GM21619 (cell line): ENCODE results near the gene HOXA9.

ENCODE experiments used
- ATAC-seq: cut with Tn5 transposase; IDR thresholded peaks from one replicate; pipeline ENCODE4 v1.9.1; 2021; ENCODE audit not compliant: unreplicated experiment

HOXA9 gene

DNA sequence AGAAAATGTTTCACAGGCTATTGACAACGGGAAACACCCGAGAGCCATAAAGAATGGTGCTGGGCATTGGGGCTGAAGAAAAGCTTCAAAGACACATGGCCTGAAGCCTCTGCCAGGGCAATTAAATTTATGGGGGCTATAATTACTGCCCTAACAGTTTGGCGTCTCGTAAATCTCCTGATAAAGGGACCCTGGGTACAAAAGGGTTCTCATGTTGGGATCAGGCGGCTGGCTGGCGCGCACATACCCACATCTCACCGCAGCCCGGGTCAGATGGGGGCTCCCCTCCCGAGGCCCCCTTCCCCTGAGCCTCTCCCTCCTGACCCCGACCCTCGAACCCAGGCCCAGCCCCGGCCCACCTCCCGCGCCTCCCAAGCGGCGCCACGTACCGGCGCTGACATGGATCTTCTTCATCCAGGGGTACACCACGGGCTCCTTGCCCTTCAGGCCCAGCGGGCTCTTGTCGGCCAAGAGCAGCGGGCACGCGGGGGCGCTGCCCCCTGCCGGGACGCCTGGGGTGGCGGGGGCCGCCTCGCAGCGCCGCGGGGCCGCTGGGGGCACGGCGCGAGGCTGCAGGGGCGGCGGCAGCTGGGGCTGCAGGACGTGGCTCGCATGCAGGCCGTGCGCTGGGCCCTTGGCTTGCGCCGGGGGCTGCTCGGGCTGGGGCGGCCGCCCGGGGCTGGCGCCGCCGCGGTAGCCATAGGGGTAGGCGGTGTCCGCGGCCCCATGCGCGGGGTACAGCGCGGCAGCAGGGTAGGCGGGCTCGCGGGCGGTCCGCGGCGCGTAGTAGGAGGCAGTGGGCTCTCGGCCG, 35.4 kb downstream of the HOXA9 start:
- ATAC-seq, result no peak

DNA sequence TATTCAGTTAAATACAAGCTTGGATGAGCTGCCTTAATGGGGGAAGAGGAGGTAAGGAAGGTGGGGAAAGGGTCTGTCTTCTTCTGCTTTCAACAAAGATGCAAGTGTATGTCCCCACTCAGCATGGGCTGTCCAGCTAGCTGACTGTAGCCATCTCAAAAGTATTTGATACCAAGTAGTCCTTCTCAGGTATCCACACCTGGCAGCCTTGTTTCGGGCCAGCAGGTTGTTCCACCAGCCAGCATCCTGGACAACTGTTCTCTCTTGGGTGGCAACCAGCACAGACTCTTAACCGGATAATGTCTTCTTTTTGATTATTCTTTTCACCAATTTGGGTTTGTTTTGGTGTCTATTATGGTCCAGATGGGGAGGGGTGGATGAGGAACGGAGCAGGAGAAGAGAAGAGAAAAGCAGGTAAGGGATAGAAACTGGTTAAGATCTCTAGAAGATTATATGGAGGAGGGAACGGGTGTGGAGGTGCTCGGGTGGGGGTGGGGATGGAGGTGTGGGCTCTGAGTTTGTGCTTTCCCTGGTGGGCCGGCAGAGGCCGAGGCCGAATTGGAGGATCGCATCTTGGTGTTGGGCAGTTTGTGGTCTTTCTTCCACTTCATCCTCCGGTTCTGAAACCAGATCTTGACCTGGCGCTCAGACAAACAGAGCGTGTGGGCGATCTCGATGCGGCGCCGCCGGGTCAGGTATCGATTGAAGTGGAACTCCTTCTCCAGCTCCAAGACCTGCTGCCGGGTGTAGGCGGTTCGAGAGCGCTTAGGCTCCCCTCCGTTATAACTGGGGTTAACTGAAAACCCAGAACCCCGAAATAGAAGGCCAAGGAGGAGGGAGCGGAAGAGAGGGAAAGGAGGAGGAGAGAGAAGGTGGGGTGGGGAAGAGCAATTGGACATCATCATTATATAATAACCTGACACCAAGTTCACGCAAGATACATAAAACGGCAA, 36.3 kb downstream of the HOXA9 start:
- ATAC-seq, result no peak

- ATAC-seq, result no peak
These were observed 37.3 kb downstream of the HOXA9 start for GRCh38 chr7:27128034-27128433.

GRCh38 chr7:27126596-27127327, 38.6 kb downstream of the HOXA9 start:
- no peak for ATAC-seq

GRCh38 chr7:27125986-27126394, 39.3 kb downstream of the HOXA9 start:
- ATAC-seq, result no peak

DNA sequence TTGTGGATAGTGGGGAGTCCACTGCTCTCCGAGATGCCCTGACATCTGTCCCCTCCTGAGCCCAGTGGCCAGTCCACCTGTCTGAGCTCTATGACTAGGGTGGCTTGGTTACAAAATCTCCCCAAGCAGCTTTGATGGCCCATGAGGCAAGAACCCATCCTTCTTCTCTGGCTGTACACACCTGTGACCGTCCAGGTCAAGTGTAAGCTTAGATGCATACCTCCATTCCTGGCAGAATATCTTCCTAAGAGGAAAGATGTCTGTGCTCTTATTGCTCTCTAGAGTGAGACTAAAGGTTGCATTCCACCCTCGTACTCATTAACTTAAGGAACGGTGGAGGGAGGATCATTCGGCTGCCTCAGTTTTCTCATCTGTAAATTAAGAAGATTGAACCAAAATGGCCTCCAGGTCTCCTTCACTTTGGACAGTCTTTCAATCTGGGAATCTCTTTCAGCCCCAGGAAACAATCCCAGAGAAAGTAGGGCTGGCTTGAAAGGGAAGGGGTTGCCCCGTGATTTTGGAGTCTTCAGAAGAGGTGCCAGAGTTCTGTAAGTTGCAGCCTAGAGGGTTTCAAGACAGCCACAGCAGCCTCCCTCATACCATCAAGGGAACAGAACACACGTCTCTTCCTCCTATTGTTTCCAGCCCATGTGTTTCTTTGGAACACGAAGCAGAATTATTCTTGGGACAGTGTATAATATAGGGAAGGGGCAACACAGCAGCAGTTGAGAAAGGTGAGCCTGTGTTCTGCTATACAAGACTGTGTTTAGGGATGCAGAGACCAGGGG, 40.2 kb downstream of the HOXA9 start:
- no peak for ATAC-seq

GRCh38 chr7:27124096-27124901, 41.0 kb downstream of the HOXA9 start:
- no peak for ATAC-seq

DNA sequence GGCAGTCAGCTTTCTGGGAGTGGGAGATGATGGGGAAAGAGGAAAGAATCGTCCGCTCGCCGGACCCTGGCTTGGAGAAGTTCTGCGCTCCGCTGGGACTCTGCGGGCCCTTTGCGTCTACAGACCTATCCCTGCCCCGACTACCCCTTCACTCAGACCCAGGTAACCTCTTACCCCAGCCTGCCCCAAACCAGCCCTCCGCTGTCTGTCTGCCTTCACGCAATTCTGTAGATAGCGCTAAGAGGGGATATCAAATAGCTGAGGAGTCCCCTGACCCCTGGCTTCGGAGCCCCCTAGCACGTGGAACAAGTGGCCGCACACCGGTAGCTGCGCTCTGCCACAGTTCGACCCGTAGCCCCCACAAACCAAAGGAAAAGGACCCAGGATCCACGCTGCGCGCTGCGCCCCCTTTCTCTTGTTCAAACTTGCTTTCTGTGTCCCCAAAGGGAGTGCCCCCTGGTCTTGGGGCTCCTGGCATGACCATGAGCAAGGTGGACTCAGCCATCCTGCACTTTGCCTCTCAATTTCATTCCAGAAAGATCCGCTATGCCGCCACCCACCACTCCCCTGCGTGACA, 41.8 kb downstream of the HOXA9 start:
- no peak for ATAC-seq

DNA sequence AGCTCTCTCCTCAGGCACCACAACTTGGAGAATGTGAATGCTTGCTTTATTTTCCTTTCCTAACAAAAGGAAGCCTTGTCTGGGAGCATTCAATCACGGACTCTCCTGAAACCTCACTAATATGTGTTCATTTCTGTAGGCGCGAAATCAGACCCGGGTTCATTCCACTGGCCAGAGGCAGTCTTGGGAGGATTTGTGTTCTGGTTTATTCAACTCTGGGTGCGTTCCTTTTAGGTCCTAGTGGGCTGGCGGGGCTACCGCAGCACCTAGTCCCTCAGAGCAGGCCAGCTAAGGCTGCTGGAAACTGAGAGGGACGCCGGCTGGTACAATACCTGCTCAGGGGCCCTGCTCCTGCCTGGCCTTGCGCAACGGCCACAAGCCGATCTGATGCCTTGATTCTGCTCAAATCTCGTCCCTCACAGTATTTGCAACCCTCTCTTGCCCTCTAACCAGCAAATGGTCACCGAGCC, 42.3 kb downstream of the HOXA9 start:
- no peak for ATAC-seq

GRCh38 chr7:27122077-27122910, 43.0 kb downstream of the HOXA9 start:
- no peak for ATAC-seq

DNA sequence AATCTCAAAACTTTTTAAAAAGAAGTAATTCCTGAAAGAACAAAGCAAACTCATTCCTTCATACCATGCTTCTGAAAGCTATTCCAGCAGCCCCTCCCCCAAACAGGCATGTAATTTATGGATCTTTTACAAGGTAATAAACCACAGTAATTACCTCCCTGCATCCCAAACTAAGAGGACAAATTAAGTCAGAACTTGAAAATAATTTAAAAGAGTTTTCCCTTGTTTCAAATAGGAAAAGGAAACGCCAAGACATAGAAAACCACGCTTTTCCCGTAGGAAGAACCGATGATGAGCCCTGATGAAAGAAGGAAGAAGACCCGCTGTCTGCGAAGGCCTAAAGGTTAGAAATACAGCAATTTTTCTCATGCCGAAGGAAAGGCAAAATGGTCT, 43.7 kb downstream of the HOXA9 start:
- no peak for ATAC-seq

GRCh38 chr7:27119412-27119911, 45.9 kb downstream of the HOXA9 start:
- ATAC-seq, result no peak

DNA sequence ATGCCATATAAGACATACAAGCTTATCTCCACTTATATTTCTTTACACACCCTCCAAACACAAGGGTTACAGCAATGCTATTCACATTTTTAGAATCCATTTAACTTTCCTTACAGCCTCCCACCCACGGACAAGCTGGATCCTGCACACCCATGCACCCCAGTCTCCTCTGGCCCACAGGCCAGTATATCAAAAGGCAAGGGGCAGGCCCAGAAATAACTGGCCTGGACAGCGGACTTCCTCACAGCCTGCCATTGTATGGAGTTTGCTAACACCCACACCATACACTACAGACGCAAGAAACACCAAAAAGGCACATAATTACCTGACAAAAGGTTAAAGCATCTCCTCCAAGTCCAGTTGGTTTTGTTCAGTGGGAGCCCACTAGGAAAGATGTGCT, 46.8 kb downstream of the HOXA9 start:
- no peak for ATAC-seq

DNA sequence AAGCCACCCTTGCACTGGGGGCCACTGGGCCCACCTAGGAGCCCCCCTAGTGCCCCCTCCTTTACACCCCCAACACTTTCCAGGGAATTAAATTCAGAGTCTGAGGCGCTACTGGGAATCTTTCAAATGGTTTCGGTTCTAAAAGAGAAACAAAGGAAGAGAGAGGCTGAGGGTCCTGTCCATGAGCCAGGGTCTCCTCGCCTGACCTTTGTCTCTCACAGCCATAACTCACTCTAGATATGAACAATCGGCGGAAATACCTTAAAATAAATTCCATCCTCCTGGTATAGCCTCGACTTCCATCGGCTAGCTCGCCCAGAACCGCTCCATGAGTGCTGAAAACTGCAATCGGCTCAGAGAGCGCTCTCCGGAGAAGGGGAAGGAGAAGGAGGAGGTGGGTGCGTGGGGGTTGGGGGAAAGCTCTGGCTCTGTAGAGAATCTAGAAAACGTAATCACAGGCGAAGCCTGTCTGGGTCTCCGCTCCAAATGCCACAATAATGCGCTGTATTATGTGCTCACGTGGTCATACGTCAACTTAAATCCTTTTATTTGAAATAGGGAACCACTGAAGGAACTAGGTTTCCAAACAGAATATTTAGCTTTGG, 47.3 kb downstream of the HOXA9 start:
- no peak for ATAC-seq

DNA sequence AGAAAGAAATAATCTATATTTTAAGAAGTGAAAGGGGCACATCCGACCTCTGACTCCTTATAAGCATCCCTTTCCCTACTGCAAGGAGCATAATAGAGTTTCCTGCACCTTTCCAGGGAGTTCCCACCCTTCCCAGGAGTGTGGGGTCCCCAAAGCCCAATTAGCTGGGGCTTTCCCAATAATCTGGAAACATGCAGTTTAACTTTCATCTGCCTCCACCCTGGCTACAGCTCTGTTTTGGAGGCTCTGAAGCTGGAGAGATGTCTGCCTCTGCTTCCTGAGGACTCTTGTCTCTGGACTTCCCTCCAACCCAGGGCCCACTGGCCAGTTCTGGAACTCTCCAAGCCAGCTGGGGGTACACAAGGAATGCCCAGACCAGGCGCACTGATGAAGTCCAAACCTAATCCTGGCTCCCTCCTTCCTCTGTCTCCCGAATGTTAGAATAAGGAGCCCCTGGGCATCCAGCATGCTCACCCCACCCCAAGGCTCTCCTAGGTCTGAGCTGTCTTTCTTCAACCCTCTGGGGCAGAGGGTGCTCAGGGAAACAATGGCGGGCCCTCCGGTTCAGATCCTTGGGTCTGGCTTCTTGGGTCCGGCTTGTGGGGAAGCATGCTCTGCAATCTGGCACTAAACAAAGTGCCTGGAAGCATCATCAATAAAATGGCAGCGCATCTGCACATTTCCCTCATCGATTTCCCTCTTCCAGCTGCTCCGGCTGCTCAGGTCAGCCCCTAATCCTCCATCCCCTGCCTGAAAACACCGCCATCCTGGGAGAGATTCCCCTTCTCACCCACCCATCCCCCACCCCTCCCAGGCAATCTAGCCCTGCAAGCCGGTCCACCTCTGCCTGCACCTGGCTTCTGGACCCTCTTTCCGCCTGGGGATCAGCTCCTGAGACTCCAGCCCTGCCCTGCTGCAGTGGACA, 48.1 kb downstream of the HOXA9 start:
- ATAC-seq, result no peak

- no peak for ATAC-seq
These were observed 49.0 kb downstream of the HOXA9 start for GRCh38 chr7:27116031-27116961.
